GM19193 (cell line): ENCODE measurements around the gene DCST2.

Source experiments
- POLR2A ChIP-seq: IDR thresholded peaks from 4 replicates; pipeline ENCODE4 v1.6.1; 2011; ENCODE audit not compliant: insufficient read depth, insufficient read length; ENCODE audit errors: extremely low read depth

The DCST2 gene

DNA sequence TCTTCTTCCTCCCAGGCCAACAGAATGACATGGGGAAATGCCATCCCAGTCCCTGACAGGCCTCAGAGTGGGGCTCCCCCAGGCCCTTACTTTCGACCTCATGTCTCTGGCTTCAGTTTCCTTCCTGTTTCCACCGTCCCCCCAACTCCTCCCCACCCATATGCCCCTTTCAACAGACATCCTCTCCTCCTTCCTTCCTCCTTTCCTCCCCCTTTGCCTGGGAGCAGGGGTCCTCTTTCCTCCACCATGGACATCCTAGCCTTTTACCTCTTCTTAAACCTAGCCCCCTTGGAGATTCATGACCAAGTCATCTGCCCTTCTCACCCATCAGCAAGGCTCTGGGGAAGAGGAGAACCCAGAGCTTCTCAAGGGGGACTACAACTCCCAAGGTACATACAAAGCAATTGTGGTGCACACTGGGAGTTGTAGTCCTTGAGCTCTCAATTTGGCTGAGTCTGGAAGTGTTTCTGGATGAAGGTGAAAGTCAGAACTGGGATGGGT, 26.9 kb downstream of the DCST2 start:
- TF ChIP-seq POLR2A: no peak

DNA sequence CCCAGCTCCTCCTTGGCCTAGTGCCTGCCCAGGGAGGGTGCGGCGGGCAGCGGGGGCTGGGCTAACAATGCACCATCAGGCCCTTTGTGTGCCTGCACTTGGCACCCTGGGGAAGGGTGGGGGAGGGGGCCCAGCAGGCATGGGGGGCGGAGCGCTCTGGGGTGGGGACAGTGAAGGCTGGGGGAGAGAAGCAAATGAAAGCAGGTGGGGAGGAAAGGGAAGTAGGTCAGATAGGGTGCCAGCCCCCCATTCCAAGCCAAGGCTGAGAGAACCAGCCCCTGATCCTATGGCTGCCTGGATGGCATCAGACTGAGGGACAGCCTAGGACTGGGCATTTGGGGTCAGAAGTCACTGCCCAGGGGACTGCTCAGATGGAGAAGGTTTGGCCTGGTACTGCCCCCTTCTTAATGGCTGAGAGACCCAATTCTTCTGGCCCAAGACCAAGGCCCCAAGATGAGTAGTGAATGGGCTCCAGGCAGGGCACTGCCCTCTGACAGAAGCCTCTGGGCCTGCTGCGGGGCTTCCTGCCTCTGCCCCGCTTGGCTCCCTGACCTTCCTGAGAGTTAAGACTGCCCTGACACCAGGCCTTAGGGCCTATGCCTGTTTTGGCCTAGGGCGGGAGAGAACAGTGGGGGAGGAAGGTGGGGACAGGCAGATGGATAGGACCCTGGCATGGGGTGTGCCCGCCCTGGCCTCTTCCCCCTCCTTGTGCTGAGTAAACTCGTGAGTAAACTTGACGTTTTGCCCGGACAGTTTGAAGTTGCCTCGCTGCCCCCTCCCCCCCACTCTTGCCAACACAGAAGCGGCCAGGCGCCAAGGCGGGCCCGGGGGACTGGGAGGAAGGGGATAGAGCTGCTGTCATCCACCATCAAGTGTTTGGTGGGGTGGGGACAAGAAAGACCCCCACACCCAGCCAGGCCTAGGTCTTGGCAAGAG, 28.2 kb downstream of the DCST2 start:
- TF ChIP-seq POLR2A: no peak

DNA sequence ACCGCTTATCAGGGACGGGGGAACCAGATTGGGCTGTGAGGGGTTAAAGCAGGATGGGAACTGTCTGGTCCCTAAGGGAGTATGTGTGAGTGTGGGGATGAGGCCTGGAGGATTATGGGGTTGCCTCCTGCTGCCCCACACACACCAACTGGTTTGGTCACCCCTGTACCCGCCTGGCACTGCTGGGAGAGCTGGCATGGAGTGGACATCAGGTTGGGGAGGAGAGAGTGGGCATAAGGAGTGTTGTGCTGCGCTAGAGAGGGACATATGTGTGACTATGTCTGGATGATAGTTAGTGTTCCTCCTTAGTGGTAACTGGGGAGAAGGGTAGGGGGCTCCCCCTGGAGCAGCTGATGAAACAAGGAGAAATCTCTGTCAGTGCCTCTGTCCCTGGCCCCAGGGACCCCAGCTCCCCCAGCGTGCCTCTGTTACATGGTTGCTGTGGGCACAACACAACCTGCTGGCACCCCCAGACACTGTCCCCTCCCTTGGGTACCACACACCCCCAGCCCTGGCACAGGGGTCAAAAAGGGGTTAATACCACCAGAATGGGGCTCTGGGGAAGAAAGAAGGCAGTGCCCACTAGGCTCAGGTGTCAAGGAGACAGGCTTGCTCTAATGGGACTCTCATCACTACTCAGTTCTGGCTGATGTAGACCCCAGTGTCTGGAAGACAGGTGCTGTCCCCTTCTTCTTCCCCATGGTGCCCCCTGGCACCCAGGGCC, 29.1 kb downstream of the DCST2 start:
- TF ChIP-seq POLR2A: no peak

DNA sequence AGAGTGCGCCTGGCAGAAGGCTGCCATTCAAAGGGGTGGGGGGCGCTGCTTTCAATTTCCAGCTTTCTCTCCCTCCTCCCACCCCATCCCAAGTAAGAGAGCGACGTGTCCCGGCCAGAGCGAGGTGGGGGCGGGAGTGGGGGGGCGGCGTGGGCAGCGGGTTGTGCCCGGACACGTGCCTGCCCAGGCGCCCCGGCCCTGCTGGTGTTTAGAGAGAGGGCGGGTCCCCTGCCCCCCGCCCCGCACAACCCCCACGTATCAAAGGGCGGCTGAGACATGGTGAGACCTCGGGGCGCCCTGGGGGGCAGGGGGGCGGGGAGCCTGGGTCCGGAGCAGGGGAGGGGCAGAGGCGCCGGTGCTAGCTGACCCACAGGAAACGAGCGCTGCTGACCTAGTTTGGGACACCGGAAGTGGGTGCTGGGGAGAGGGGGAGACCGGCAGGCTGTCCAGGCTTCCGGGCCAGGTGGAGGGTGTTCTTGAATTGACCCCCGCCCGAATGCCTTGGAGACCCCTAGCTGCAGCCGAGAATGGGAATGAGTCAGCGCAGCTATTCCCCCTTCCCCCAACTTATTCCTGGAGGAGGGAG, 29.7 kb downstream of the DCST2 start:
- TF ChIP-seq POLR2A: no peak

DNA sequence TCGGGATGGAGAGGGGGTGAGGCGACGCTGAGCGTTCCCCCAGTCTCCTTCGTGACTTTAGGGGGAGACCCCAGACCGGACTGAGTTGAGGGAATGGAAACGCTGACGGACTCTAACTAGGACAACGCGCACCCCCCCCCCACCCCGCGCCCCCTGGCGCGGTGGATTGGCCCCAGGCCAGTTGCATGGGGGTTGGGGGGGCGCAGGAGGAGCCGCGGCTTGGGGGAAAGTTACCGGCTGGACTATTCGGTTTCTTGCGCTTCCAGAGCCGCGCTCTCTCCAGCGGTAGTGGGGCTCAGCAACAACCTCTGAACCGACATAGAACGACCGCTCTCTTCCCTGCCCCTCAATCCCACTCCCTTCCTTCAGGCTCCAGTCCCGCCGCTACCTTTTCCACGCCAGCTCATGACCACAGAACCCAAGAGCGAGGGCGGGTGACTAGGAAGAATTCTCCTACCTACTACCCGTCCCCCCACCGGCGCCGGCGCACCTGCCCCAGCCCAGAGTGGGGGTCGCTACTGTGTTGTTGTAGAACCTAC, 30.3 kb downstream of the DCST2 start:
- TF ChIP-seq POLR2A: no peak

DNA sequence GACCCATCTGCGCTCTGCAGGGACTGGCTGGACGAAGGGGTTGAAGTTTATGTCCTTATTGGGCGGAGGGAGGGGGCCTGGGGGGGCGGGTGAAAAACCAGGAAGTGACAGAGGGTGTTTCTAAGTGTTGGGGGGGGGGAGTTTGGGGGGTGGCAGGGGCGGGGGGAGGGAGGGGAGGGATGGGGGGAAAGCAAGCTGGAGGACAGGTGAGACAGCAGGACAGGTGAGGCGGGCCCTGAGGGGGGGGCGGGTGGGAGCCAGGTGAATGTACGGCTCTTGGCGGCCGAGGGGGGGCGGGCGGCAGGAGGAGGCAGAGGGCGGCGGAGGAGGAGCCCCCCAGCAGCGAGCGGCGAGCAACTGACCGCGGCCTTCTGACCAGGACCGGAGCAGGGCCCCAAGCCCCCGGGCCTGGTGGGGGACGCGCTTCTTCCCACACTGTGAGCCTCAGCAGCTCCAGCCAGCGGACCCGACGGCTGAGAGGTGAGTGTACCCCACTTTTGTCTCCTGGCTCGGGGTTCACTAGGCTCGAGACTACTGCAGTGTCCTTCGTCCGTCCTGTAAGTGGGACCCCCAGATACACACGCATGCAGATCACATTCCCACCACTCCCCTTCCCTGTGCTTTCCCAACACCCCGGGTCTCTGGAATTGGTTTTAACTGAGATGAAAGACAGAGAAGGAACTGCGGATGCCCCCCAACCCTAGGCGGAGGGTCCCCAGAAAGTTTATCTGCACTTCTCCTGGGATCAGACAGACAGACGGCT, 30.9 kb downstream of the DCST2 start, which contains the start of gene ZBTB7B:
Gene ZBTB7B (plus strand): TSS at position 339 of the 763 bp plus-strand sequence. CDS start 11,859 bp downstream, outside the sequence.
- no peak for TF ChIP-seq POLR2A

DNA sequence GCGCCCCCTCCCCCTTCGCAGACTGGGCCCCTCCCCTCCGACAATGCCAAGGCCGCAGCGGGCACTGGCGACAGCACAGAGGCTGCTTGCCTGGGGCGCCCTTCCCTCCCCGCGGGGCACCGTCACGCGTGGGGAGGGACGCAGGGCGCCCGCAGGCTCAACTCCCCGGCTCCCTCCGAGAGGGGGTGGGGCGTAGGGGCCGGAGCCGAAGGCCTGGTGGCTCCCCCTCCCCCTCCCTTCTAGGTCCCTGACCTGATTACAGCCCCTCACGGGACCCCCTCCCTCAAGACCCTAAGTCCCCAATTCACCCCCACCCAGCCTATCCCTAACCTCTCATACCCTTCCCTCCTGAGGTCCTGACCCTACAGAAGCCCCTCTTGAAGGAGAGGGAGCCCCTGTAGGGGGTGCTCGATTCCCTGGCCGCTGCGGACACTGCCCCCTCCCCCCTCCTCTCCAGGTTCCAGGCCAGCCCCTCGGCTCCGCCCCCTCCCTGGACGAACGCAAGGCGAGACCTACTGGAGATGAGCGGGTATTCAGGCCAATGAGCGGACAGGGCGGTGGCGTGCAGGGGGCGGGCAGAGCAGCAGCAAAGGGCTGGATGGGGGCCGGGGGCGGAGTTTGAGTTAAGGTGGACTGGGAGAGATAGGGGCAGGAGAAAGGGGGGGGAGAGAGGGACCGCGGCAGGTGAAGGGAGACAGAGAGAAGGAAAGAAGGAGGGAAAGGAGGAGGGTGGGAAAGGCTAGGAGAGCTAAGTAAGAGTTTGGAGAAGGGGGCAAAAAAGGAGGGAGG, 31.7 kb downstream of the DCST2 start:
- no peak for TF ChIP-seq POLR2A

DNA sequence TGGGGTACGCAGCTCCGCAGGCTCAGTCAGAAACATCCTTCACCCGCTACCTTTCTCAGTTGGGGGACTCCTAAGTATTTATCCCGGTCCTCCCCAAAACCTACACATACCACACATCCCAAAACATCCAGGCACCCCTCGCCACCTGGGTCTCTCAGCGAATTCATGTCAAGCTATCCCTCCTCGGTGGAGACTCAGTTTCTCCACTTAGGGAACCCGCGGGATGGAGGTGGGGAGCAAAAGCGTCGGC, 32.2 kb downstream of the DCST2 start:
- no peak for TF ChIP-seq POLR2A

DNA sequence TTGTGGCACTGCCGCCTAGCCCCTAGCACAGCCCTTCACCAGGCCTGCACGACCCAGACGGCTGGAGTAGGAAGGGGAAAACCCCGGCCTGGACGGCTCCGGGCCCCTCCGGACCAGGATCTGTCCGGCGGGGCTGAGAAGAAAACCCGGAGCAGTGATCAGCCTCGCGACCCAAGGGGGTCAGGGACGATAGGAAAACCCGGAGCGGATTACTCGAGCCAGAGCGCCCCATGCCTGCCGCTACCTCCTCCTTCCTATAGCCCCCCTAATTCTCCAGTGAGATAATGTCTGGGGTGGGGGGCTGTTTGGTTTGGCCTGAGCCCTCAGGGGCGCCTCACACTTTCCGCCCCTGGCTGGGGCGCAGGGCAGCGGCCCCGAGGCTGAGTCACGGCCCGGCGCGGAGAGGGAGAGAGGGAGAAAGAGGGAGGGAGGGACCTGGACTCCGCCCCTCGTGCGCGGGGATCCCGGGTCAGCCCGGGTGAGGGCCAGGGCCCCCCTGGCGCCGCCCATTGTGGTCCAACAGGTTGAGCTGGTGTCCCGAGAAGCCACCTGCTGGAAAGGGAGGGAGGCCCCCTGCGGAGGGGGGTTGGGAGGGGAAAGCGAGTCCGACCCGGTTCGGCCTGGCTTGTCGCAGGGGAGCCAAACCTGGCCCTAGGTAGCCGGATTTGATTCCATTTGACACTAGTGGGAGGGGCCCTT, 32.7 kb downstream of the DCST2 start:
- TF ChIP-seq POLR2A: peak; percentile 65

DNA sequence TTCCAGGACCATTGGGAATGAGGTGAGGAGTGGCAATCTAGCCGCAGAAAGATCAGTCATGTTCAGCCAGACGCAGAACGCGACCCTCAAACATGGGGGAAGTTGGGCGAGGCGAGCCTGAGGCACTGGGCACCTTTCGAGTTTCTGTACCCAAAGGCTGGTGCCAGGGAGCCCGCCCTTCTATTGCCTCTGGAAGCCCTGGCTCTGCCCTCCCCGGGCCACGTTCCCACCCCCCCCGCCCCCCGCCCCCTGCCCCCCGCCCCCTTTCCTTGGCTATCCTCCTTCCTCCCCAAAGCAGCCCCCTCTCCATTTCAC, 33.2 kb downstream of the DCST2 start:
- TF ChIP-seq POLR2A: no peak

DNA sequence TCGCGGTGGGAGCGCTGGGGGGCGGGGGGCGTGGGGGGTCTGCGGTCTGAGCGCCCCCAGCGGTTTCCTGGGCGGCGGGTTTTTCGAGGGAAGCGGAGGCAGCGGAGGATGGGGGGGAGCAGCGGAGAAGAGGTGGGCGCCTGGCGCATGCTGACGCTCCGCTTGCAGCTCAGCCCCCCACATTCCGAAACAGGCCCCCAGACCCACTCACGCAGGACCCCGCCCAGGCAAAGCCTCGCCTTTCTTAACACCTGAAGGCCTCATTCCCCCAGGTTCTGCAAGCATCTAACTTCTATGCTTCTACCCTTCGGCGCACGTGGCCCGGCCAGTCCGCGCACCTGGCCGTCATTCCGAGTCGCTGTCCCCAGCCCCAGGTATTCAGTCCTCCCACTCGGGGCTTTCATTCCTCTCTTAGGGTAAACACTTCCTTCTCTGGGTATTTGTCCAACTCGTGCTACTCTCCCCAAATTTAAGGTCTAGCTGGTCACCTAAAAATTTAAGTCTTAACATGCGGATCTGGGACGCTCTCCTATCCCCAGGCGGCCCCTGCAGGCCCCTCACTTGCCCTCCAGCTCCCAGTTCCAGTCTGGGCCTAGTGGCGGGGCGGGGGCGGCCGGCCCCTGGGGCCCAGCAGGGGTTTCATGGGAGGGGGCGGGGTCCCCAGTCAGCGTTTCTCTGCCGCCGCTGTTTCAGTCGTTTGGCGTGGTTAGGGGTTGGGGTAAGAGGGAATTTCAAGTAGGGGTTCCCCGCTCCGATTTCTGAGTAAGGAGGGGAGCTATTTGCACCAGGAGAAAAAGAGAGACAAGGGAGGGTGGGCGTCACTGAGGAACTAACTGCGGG, 33.8 kb downstream of the DCST2 start:
- TF ChIP-seq POLR2A: no peak

DNA sequence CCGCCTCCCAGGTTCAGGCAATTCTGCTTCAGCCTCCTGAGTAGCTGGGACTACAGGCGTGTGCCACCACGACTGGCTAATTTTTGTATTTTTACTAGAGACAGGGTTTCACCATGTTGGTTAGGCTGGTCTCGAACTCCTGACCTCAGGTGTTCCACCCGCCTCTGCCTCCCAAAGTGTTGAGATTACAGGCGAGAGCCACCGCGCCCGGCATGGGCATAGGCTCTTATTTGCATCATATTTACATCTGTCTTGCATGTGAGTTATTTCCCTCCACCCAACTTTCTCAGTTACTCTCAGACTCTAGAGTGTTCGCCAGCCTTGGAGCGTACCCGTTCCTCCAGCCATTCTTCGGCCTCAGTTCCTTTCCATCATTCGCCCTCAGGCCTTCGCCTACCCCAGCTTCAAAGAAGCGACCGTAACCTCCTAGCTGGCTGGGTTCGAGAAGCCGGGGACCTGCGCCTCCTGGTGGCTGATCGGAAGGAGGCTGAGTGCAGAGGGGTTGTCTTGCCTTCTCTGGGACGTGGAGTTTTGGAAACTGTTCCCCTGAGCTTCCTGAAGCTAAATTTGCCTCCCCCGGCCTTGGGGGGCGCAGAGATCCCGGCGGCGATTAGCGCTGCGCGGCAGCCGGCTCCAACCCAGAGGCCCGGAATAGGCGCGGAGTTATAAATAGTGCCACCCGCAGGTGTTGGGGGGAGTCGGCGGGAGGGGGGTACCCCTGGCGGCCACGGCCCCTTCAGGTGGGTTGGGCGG, 34.6 kb downstream of the DCST2 start:
- TF ChIP-seq POLR2A: peak; percentile 63

DNA sequence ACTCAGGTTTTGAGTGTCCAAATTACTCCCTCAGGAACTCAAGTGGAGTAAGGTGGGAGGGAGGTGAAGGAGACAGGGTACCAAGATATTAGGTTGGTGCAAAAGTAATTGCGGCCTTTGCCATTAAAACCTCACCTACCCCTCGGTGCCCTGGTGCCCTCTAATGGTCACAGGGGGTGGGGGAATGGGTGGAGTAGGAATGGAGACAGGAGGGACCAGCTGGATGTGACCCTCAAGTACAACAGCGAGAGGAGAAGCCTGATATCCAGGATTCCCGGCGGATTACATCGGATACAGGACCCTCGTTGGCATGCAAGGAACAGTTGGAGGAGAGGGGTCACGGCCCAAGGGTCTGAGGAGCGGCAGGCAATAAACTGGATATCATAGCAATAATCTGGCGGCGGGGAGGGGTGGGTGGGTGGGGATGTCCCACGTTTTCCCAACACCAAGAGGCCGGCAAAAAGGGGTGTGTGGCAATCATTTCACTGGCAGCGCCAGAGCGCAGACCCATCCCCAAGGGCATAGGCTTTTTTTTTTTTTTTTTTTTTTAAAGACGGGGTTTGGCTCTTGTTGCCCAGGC, 35.3 kb downstream of the DCST2 start:
- TF ChIP-seq POLR2A: no peak
